HepG2 (cell line): ENCODE data around the gene FKBP1B. TPM values are rescaled to one million over a fixed set of nuclear protein-coding genes. Genes with fewer than 3 reads are reported as not detected.

ENCODE experiments used
- DNMT3B ChIP-seq: conservative IDR thresholded peaks from 2 replicates; pipeline ENCODE4 v1.6.1; 2016; ENCODE audit warnings: missing biosample characterization, control low read depth
- EED ChIP-seq: sonication (generic); formaldehyde crosslinking; IDR thresholded peaks from 2 replicates; pipeline ENCODE4 v1.5.0; 2020; ENCODE audit warnings: mild to moderate bottlenecking, missing genetic modification reagents
- ETV6 ChIP-seq: sonication (generic); formaldehyde crosslinking; conservative IDR thresholded peaks from 2 replicates; pipeline ENCODE4 v1.4.0; 2020; ENCODE audit warnings: missing genetic modification reagents
- PHF5A ChIP-seq: IDR thresholded peaks from one replicate; pipeline ENCODE4 v1.6.1; 2018; ENCODE audit warnings: low read depth, missing genetic modification reagents; ENCODE audit not compliant: unreplicated experiment
- PLSCR1 ChIP-seq: sonication (generic); formaldehyde crosslinking; IDR thresholded peaks from 2 replicates; pipeline ENCODE4 v1.5.0; 2020; ENCODE audit warnings: missing genetic modification reagents, mild to moderate bottlenecking, borderline replicate concordance
- RBAK ChIP-seq: sonication (generic); formaldehyde crosslinking; IDR thresholded peaks from 2 replicates; pipeline ENCODE4 v1.5.1; 2020; ENCODE audit warnings: mild to moderate bottlenecking, missing genetic modification reagents
- RFXANK ChIP-seq: IDR thresholded peaks from 2 replicates; pipeline ENCODE4 v1.6.1; 2016
- SP5 ChIP-seq: IDR thresholded peaks from 2 replicates; pipeline ENCODE4 v1.6.1; 2016; ENCODE audit warnings: low read depth, borderline replicate concordance
- TCF12 ChIP-seq, 2 experiments: fragments of 450-650 bp in 1 of 2; sonication (generic) in 1 of 2; formaldehyde crosslinking in 1 of 2; IDR thresholded peaks; 2 replicates each; pipeline versions ENCODE4 v1.6.1 to v1.8.0; 2017 to 2022; ENCODE audit warnings: antibody characterized with exemption in 1 of 2, mild to moderate bottlenecking in 1 of 2, missing genetic modification reagents in 1 of 2, moderate library complexity in 1 of 2
- TMF1 ChIP-seq: sonication (generic); formaldehyde crosslinking; IDR thresholded peaks from 2 replicates; pipeline ENCODE4 v1.8.1; 2022; ENCODE audit warnings: low read depth, missing genetic modification reagents
- TRIM24 ChIP-seq: sonication (generic); formaldehyde crosslinking; IDR thresholded peaks from 2 replicates; pipeline ENCODE4 v1.8.0; 2022; ENCODE audit warnings: mild to moderate bottlenecking, missing genetic modification reagents
- ZBTB8A ChIP-seq: sonication (generic); formaldehyde crosslinking; IDR thresholded peaks from 2 replicates; pipeline ENCODE4 v1.4.0; 2020; ENCODE audit warnings: mild to moderate bottlenecking, low read depth, missing genetic modification reagents, borderline replicate concordance
- ZIK1 ChIP-seq: sonication (generic); formaldehyde crosslinking; IDR thresholded peaks from 2 replicates; pipeline ENCODE4 v1.5.0; 2020; ENCODE audit warnings: mild to moderate bottlenecking, low read depth, missing genetic modification reagents, borderline replicate concordance
- ZNF20 ChIP-seq: sonication (generic); formaldehyde crosslinking; IDR thresholded peaks from 2 replicates; pipeline ENCODE4 v1.4.0; 2020; ENCODE audit warnings: mild to moderate bottlenecking, moderate library complexity, missing genetic modification reagents
- ZNF296 ChIP-seq: sonication (generic); formaldehyde crosslinking; conservative IDR thresholded peaks from 2 replicates; pipeline ENCODE4 v1.5.0; 2020; ENCODE audit warnings: mild to moderate bottlenecking, missing genetic modification reagents
- ZNF501 ChIP-seq: sonication (generic); formaldehyde crosslinking; IDR thresholded peaks from 2 replicates; pipeline ENCODE4 v1.5.1; 2020; ENCODE audit warnings: mild to moderate bottlenecking, moderate library complexity, missing genetic modification reagents
- polyA plus RNA-seq, 8 experiments: library from polyadenylated mRNA; depleted of rRNA in 3 of 8; stranded (reverse) in 7 of 8; unstranded in 1 of 8; fragments of >200 nt; fragmentation: Illumina TruSeq in 4 of 8; extraction: Trizol in 4 of 8; gene quantifications; 2 replicates each; pipeline versions ENCODE4 v1.2.1 to v1.2.3, GENCODE V29; 2011 to 2016; ENCODE audit warnings: low read depth in 4 of 8, missing spikeins in 1 of 8, mixed read lengths in 1 of 8; ENCODE audit not compliant: insufficient read depth in 1 of 8
- total RNA-seq, 5 experiments: library from RNA; depleted of rRNA; stranded (reverse); fragments of >200 nt; fragmentation: Illumina TruSeq; extraction: Trizol; gene quantifications; 2 replicates each; pipeline ENCODE4 v1.2.3, GENCODE V29; 2016; ENCODE audit warnings: low read depth in 1 of 5
- TF ChIP-seq, protein P1 (sequence below): sonication (generic); formaldehyde crosslinking; conservative IDR thresholded peaks from 2 replicates; pipeline ENCODE4 v1.4.0; 2020; ENCODE audit warnings: missing genetic modification reagents
- TF ChIP-seq, protein P2 (sequence below): sonication (generic); formaldehyde crosslinking; IDR thresholded peaks from 2 replicates; pipeline ENCODE4 v1.8.0; 2023; ENCODE audit warnings: mild to moderate bottlenecking, missing genetic modification reagents
- TF ChIP-seq, protein P3 (sequence below): fragments of 450-650 bp; IDR thresholded peaks from 2 replicates; pipeline ENCODE4 v1.6.1; 2017
- TF ChIP-seq, protein P4 (sequence below): sonication (generic); formaldehyde crosslinking; IDR thresholded peaks from 2 replicates; pipeline ENCODE4 v1.4.0; 2020; ENCODE audit warnings: missing genetic modification reagents
- TF ChIP-seq, protein P5 (sequence below): sonication (generic); formaldehyde crosslinking; IDR thresholded peaks from 2 replicates; pipeline ENCODE4 v1.4.0; 2020; ENCODE audit warnings: mild to moderate bottlenecking, missing genetic modification reagents

Gene FKBP1B
- total and polyA plus RNA-seq, 2 of the 13 experiments (the other 11 are each of a cell fraction or from before 2014, with no cell fraction given), result 35.2 to 96.3 TPM

DNA sequence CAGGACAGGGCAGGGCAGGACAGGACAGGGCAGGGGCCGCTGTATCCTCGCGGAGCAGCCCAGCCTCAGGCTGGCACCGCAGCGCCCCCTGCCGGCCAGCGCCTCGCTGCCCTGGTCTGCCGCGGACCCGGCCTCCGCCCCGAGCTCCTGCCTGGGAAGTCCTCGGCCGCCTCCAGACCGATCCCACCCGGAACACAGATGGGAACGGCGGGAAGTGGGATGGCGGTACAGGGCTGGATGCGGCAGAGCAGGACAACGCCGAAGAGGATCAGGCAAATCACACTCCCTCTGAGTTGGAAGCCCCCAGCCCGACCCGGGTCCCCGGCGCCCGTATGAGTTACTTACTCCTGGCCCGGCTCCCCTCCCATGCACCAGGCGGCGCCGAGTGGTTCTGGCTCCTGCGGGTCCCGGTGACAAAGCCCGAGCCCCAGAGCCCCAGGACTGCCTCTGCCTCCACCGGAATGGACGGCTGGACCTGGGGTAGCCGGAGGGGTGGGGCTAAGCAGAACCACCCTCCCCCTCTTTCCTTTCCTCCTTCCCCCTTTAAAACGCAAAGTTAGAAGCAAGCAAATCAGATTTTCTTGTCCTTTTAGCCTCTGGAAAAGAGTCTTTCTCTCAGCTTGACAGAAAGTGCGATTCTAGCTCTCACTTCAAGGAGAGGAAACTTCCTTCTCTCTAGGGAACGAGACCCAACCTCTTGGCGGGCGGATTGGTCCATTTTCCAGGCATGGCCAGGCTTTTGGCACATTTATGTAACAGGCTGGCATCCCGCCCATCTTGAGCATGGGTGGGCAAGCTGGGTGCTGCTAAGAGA, 35.1 kb downstream of the FKBP1B start, which contains the start of gene TP53I3 (continued):
- TF ChIP-seq, protein P1, sequence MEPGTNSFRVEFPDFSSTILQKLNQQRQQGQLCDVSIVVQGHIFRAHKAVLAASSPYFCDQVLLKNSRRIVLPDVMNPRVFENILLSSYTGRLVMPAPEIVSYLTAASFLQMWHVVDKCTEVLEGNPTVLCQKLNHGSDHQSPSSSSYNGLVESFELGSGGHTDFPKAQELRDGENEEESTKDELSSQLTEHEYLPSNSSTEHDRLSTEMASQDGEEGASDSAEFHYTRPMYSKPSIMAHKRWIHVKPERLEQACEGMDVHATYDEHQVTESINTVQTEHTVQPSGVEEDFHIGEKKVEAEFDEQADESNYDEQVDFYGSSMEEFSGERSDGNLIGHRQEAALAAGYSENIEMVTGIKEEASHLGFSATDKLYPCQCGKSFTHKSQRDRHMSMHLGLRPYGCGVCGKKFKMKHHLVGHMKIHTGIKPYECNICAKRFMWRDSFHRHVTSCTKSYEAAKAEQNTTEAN (CRISPR knock-in tag), result no peak
- TF ChIP-seq DNMT3B (CRISPR knock-in tag) (no peak), TCF12 (IDR thresholded peaks at IDR 0.05) (no peak), TCF12 (CRISPR knock-in tag; IDR thresholded peaks at IDR 0.05) (no peak), SP5 (CRISPR knock-in tag) (0 out of 2 replicates have a peak, but pooled peaks have one; percentile 6), RFXANK (CRISPR knock-in tag) (0 out of 2 replicates have a peak, but pooled peaks have one; percentile 62), TRIM24 (CRISPR knock-in tag) (no peak), ZNF501 (peak; percentile 93), ZNF20 (no peak), PLSCR1 (no peak), ZBTB8A (0 out of 2 replicates have a peak, but pooled peaks have one; percentile 5), TMF1 (CRISPR knock-in tag) (peak; percentile 97), RBAK (no peak), ZIK1 (CRISPR knock-in tag) (peak; percentile 22; the same call in 1 of the 2 replicates), ETV6 (CRISPR knock-in tag) (no peak), PHF5A (CRISPR knock-in tag) (no peak), EED (CRISPR knock-in tag) (peak; percentile 87; the same call in 1 of the 2 replicates), ZNF296 (peak; percentile 42; the same call in 1 of the 2 replicates)
- TF ChIP-seq, protein P2, sequence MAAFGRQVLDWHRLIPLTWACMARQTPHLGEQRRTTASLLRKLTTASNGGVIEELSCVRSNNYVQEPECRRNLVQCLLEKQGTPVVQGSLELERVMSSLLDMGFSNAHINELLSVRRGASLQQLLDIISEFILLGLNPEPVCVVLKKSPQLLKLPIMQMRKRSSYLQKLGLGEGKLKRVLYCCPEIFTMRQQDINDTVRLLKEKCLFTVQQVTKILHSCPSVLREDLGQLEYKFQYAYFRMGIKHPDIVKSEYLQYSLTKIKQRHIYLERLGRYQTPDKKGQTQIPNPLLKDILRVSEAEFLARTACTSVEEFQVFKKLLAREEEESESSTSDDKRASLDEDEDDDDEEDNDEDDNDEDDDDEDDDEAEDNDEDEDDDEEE (CRISPR knock-in tag), result 0 out of 2 replicates have a peak, but pooled peaks have one; percentile 63
- TF ChIP-seq, protein P3, sequence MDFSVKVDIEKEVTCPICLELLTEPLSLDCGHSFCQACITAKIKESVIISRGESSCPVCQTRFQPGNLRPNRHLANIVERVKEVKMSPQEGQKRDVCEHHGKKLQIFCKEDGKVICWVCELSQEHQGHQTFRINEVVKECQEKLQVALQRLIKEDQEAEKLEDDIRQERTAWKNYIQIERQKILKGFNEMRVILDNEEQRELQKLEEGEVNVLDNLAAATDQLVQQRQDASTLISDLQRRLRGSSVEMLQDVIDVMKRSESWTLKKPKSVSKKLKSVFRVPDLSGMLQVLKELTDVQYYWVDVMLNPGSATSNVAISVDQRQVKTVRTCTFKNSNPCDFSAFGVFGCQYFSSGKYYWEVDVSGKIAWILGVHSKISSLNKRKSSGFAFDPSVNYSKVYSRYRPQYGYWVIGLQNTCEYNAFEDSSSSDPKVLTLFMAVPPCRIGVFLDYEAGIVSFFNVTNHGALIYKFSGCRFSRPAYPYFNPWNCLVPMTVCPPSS, result no peak
- TF ChIP-seq, protein P4, sequence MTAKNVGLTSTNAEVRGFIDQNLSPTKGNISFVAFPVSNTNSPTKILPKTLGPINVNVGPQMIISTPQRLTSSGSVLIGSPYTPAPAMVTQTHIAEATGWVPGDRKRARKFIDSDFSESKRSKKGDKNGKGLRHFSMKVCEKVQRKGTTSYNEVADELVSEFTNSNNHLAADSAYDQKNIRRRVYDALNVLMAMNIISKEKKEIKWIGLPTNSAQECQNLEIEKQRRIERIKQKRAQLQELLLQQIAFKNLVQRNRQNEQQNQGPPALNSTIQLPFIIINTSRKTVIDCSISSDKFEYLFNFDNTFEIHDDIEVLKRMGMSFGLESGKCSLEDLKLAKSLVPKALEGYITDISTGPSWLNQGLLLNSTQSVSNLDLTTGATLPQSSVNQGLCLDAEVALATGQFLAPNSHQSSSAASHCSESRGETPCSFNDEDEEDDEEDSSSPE (CRISPR knock-in tag), result no peak
- TF ChIP-seq, protein P5, sequence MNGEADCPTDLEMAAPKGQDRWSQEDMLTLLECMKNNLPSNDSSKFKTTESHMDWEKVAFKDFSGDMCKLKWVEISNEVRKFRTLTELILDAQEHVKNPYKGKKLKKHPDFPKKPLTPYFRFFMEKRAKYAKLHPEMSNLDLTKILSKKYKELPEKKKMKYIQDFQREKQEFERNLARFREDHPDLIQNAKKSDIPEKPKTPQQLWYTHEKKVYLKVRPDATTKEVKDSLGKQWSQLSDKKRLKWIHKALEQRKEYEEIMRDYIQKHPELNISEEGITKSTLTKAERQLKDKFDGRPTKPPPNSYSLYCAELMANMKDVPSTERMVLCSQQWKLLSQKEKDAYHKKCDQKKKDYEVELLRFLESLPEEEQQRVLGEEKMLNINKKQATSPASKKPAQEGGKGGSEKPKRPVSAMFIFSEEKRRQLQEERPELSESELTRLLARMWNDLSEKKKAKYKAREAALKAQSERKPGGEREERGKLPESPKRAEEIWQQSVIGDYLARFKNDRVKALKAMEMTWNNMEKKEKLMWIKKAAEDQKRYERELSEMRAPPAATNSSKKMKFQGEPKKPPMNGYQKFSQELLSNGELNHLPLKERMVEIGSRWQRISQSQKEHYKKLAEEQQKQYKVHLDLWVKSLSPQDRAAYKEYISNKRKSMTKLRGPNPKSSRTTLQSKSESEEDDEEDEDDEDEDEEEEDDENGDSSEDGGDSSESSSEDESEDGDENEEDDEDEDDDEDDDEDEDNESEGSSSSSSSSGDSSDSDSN, result peak; percentile 100
